NCI-H146 treated with DMSO at 0.1 percent for 48 hours (cell line): ENCODE measurements around the gene GTF3C5.

Experiments
- DNase-seq: peaks from one replicate; lab custom pipeline; 2025; ENCODE audit not compliant: unreplicated experiment; lab: John Stamatoyannopoulos, UW

The GTF3C5 gene

DNA sequence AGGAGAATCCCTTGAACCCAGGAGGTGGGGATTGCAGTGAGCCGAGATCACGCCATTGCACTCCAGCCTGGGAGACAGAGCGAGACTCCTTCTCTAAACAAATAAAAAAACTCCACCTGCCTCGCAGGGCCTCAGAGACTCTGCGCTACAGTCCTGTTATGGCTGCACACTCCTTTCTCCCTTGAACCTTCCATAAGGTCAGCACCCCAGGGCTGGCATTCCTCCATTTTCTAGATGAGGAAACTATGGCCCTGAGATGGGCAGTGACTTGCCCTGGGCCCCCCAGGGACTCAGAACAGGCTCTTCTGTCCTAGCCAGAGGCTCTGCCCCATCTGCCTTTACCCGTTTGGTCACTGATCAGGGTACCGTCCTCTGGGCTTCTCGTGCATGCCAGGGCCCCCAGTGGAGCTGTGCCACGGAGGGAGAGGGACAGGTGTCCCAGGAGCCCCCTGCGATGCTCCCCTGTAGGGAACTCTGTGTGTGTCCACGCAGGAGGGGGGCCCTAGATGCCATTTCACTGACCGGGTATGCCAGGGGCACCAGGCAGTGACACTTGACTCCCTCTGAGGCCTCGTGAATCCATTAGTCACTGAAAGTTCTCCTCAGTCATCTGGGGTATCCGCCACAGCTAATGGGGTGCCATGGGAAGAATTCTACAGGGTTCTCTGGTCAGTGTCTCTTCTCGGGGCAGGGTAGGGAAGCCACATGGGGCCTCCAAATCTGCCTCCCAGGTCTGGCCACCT is 74.1 kb downstream of the GTF3C5 start:
- no peak for DNase-seq

DNA sequence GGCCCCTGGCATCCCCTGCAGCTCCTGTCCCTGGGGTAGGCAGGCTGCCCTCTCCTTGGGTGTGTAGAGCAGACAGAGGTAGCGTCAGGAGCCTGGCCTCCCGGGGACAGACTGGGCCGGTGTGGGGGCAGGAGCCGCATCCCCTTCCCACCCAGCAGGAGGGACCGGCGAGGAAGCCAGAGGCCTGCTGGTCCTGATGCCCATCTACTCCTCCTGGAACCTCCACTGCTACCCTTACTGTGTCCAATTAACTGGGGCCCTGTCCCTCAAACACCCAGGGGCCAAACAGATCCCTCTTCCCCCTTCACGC is 74.6 kb downstream of the GTF3C5 start:
- no peak for DNase-seq

DNA sequence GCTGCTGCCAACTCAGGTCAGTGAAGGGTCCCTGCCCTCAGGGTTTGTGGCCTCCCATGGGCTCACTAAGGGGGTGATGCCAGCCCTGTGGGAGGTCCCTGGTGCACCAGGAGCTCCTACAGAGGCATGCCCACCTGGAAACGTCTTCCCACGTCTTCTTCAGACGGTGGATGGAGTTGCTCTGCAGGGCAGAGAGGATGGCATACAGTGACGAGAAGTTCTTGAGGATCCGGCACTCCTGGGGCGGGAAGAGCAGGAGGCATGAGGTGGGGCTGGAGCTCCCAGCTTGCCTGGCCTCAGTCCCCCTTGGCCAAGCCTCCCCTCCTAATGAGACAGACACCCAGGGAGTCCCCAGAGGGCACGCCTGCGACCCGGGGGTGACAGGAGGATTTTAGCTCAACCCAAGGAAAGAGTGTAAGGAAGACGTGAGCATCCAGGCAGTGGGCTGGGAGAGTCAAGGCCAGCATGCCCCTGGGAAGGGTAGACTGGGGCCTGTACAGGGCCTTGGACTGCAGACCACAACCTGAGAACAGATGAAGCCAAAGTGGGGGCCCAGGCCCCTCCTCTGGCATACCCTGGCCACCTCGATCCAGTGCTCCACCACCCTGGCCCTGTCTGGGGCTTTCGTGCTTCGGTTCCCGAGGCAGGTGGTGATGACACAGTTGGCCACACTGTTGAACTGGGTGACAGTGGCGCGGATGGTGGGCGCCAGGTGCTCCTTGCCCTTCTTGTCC is 75.9 kb downstream of the GTF3C5 start:
- no peak for DNase-seq

GRCh38 chr9:133107245-133107722 is 76.5 kb downstream of the GTF3C5 start:
- DNase-seq = no peak
